Activated CD8-positive, alpha-beta memory T cell treated with anti-CD3 and anti-CD28 coated beads for 36 hours (primary cell): ENCODE data around the gene CSF3. TPM values are rescaled to one million over a fixed set of nuclear protein-coding genes. Genes with fewer than 3 reads are reported as not detected.

Experiments used
- CTCF ChIA-PET: fragments of 350-600 bp; sonication (Branson Sonifier 250); formaldehyde crosslinking; loops from one replicate; lab custom pipeline; 2021; ENCODE audit warnings: antibody characterized with exemption; lab: Charles Lee
- POLR2A ChIA-PET: fragments of 350-600 bp; sonication (Branson Sonifier 250); formaldehyde crosslinking; loops from one replicate; lab custom pipeline; 2021; ENCODE audit warnings: antibody characterized with exemption; lab: Charles Lee
- total RNA-seq, 2 experiments: library from RNA; stranded (reverse); gene quantifications; one replicate each; pipeline ENCODE4 v1.2.3, GENCODE V29; 2021

The CSF3 gene
- total RNA-seq, 2 experiments from 2014 or later: not detected

GRCh38 chr17:40033339-40033738 lies 18.1 kb downstream of the CSF3 start:
- CTCF ChIA-PET: no interaction called here
- POLR2A ChIA-PET: no interaction called here

- POLR2A ChIA-PET: no interaction called here
- CTCF ChIA-PET: interaction anchor here (0.8 to 1.9 kb wide), 4 partner anchors 7 to 52 kb away, joined by 3 to 5 read pairs (median 3); no protein-coding TSS in a partner anchor
Observed at GRCh38 chr17:40034426-40035161, 19.4 kb downstream of the CSF3 start.

- ChIA-PET POLR2A (no interaction called here), CTCF (interaction anchor here (0.8 to 1.9 kb wide), 5 partner anchors 8 to 51 kb away, joined by 3 to 5 read pairs (median 3); no protein-coding TSS in a partner anchor)
Observed at GRCh38 chr17:40035162-40035559, 19.9 kb downstream of the CSF3 start.

- ChIA-PET CTCF (interaction anchor here (1.1 to 1.4 kb wide), 3 partner anchors 12 to 74 kb away, joined by 3 to 4 read pairs (median 3); no protein-coding TSS in a partner anchor), POLR2A (no interaction called here)
Observed at GRCh38 chr17:40038882-40039513, 23.8 kb downstream of the CSF3 start.

GRCh38 chr17:40041196-40041595 lies 26.0 kb downstream of the CSF3 start:
- CTCF ChIA-PET: interaction anchor here (0.6 to 0.9 kb wide), 2 partner anchors 10 to 14 kb away, joined by 3 to 5 read pairs; no protein-coding TSS in a partner anchor
- POLR2A ChIA-PET: no interaction called here

GRCh38 chr17:40056379-40057015 lies 41.3 kb downstream of the CSF3 start:
- CTCF ChIA-PET: interaction anchor here (1.3 kb wide), 2 partner anchors 18 to 19 kb away, joined by 3 to 4 read pairs; no protein-coding TSS in a partner anchor
- POLR2A ChIA-PET: no interaction called here

GRCh38 chr17:40058186-40058784 lies 43.0 kb downstream of the CSF3 start:
- ChIA-PET POLR2A (no interaction called here), CTCF (interaction anchor here (1.3 to 4.2 kb wide), 4 partner anchors 17 to 45 kb away, joined by 3 to 20 read pairs (median 4); no protein-coding TSS in a partner anchor)

GRCh38 chr17:40058865-40059264 lies 43.6 kb downstream of the CSF3 start:
- ChIA-PET CTCF (interaction anchor here (1.3 to 4.2 kb wide), 3 partner anchors 17 to 46 kb away, joined by 3 to 20 read pairs (median 4); no protein-coding TSS in a partner anchor), POLR2A (no interaction called here)

GRCh38 chr17:40059729-40060475 lies 44.7 kb downstream of the CSF3 start:
- POLR2A ChIA-PET: interaction anchor here (0.6 kb wide), 3 partner anchors 14 to 106 kb away, joined by 3 to 7 read pairs (median 7); no protein-coding TSS in a partner anchor
- CTCF ChIA-PET: interaction anchor here (1.2 to 4.2 kb wide), 3 partner anchors 16 to 39 kb away, joined by 3 to 20 read pairs (median 3); no protein-coding TSS in a partner anchor

GRCh38 chr17:40060887-40061608 lies 45.8 kb downstream of the CSF3 start:
- CTCF ChIA-PET: interaction anchor here (1.2 to 4.2 kb wide), 4 partner anchors 14 to 51 kb away, joined by 3 to 20 read pairs (median 4); no protein-coding TSS in a partner anchor
- POLR2A ChIA-PET: no interaction called here

- POLR2A ChIA-PET: no interaction called here
- CTCF ChIA-PET: interaction anchor here (0.7 to 4.2 kb wide), 7 partner anchors 7 to 94 kb away, joined by 3 to 20 read pairs (median 4); partner anchors contain the start of gene MED24
Observed at GRCh38 chr17:40061609-40062038, 46.4 kb downstream of the CSF3 start.

- CTCF ChIA-PET: interaction anchor here (0.7 to 4.2 kb wide), 11 partner anchors 8 to 93 kb away, joined by 3 to 32 read pairs (median 4); partner anchors contain the start of gene MED24
- POLR2A ChIA-PET: interaction anchor here (0.6 to 0.9 kb wide), 2 partner anchors 38 to 255 kb away, joined by 3 read pairs; partner anchors contain the start of gene NR1D1
Observed at GRCh38 chr17:40062329-40063186, 47.3 kb downstream of the CSF3 start, which contains the start of gene THRA. Gene THRA (plus strand): TSS chr17:40062965. CDS start chr17:40074489, 11,524 bp downstream.

- ChIA-PET POLR2A (interaction anchor here (0.6 to 0.9 kb wide), 3 partner anchors 11 to 254 kb away, joined by 3 to 4 read pairs (median 3); partner anchors contain the start of gene NR1D1), CTCF (interaction anchor here (0.9 to 3.5 kb wide), 8 partner anchors 9 to 93 kb away, joined by 3 to 32 read pairs (median 5); partner anchors contain the start of gene MED24)
Observed at GRCh38 chr17:40063187-40063771, 48.0 kb downstream of the CSF3 start.

- ChIA-PET CTCF (interaction anchor here (0.6 to 3.5 kb wide), 8 partner anchors 10 to 135 kb away, joined by 3 to 32 read pairs (median 4); partner anchors contain the start of gene MED24), POLR2A (interaction anchor here (0.6 to 1.6 kb wide), 2 partner anchors 10 to 11 kb away, joined by 4 read pairs; partner anchors contain the start of gene MED24)
Observed at GRCh38 chr17:40063901-40064531, 48.8 kb downstream of the CSF3 start.
